Fibroblast of lung (primary cell): ENCODE data around the gene SMIM5. TPM values are rescaled to one million over a fixed set of nuclear protein-coding genes. Genes with fewer than 3 reads are reported as not detected.

Experiments used
- DNase-seq, 2 donors: peaks; one replicate each; pipeline versions ENCODE4 v3.0.0 to v3.0.0-alpha.2; 2010; ENCODE audit warnings: low read depth in 2 of 2
- H2AFZ ChIP-seq: 2 replicates; pipeline ENCODE4 v1.5.1; 2012; ENCODE audit warnings: low read length, control low read depth, inconsistent platforms
- H3K27ac ChIP-seq: 2 replicates; pipeline ENCODE4 v1.5.1; 2011; ENCODE audit warnings: low read length, control low read depth; ENCODE audit not compliant: insufficient read depth
- H3K27me3 ChIP-seq: 2 replicates; pipeline ENCODE4 v1.5.1; 2011; ENCODE audit warnings: mild to moderate bottlenecking, low read length; ENCODE audit not compliant: control insufficient read depth, insufficient read depth
- H3K36me3 ChIP-seq: 2 replicates; pipeline ENCODE4 v1.5.1; 2011; ENCODE audit warnings: low read length; ENCODE audit not compliant: control insufficient read depth, insufficient read depth
- H3K4me1 ChIP-seq: 2 replicates; pipeline ENCODE4 v1.5.1; 2011; ENCODE audit warnings: low read length; ENCODE audit not compliant: control insufficient read depth, insufficient read depth; ENCODE audit errors: extremely low read depth
- H3K4me2 ChIP-seq: 2 replicates; pipeline ENCODE4 v1.5.1; 2011; ENCODE audit warnings: low read length, control low read depth; ENCODE audit not compliant: insufficient read depth; ENCODE audit errors: extremely low read depth
- H3K4me3 ChIP-seq, 4 experiments: fragments of 200-600 bp in 1 of 4; sonication (generic) in 1 of 4; replicated peaks in 1 of 4; 2 replicates each; pipeline ENCODE4 v1.5.1; 2011 to 2016; ENCODE audit warnings: low read length in 4 of 4, low read depth in 3 of 4, mild to moderate bottlenecking in 3 of 4, control low read depth in 2 of 4, inconsistent platforms in 1 of 4, mixed read lengths in 1 of 4; ENCODE audit not compliant: insufficient read depth in 1 of 4; ENCODE audit errors: control extremely low read depth in 1 of 4
- H3K79me2 ChIP-seq: 2 replicates; pipeline ENCODE4 v1.5.1; 2012; ENCODE audit warnings: mild to moderate bottlenecking, low read length, inconsistent platforms; ENCODE audit not compliant: control insufficient read depth, insufficient read depth
- H3K9ac ChIP-seq: 2 replicates; pipeline ENCODE4 v1.5.1; 2011; ENCODE audit warnings: mild to moderate bottlenecking, low read length, control low read depth; ENCODE audit not compliant: insufficient read depth
- H3K9me3 ChIP-seq: 2 replicates; pipeline ENCODE4 v1.5.1; 2012; ENCODE audit warnings: low read depth, low read length; ENCODE audit not compliant: control insufficient read depth, insufficient read depth
- H4K20me1 ChIP-seq: 2 replicates; pipeline ENCODE4 v1.5.1; 2011; ENCODE audit warnings: low read length; ENCODE audit not compliant: control insufficient read depth, insufficient read depth; ENCODE audit errors: extremely low read depth
- CTCF ChIP-seq, 2 donors: IDR thresholded peaks in 1 of 2; conservative IDR thresholded peaks in 1 of 2; 1 replicate in 1 of 2; 2 replicates in 1 of 2; pipeline ENCODE4 v1.5.1; 2011 to 2012; ENCODE audit warnings: low read length in 2 of 2, control low read depth in 1 of 2, inconsistent platforms in 1 of 2, low read depth in 1 of 2, mild to moderate bottlenecking in 1 of 2
- EZH2 ChIP-seq: IDR thresholded peaks from 2 replicates; pipeline ENCODE4 v1.5.1; 2012; ENCODE audit warnings: low read length, control low read depth, mild to moderate bottlenecking; ENCODE audit errors: missing control alignments
- polyA plus RNA-seq, 2 donors: library from polyadenylated mRNA; depleted of rRNA in 1 of 2; stranded (reverse) in 1 of 2; unstranded in 1 of 2; fragments of >200 nt; gene quantifications; 2 replicates each; pipeline ENCODE4 v1.2.1, GENCODE V29; 2011 to 2012; ENCODE audit warnings: missing spikeins in 1 of 2
- total RNA-seq: library from RNA; depleted of rRNA; stranded (reverse); fragments of >200 nt; gene quantifications from 2 replicates; pipeline ENCODE4 v1.2.1, GENCODE V29; 2014

Gene SMIM5
- total and polyA plus RNA-seq, 2 donors (not counting 1 experiment from before 2014, with no cell fraction given), result 0.05 to 0.17 TPM

GRCh38 chr17:75647061-75647460, 13.8 kb downstream of the SMIM5 start:
- no peaks in the 10 kb centered on the region for H3K79me2 ChIP-seq
- no peak overlapping the region for H3K9ac ChIP-seq
- DNase-seq, result no peak
- H3K4me1 ChIP-seq, result no peaks in the 10 kb centered on the region
- no peaks in the 10 kb centered on the region for H3K27me3 ChIP-seq
- H4K20me1 ChIP-seq, result no peaks in the 10 kb centered on the region
- H3K9me3 ChIP-seq, result no peaks in the 10 kb centered on the region
- no peak overlapping the region for H3K27ac ChIP-seq
- H3K4me3 ChIP-seq, result no peak overlapping the region
- TF ChIP-seq EZH2 (no peak), CTCF (conservative IDR thresholded peaks at IDR 0.05 in 1 of 2, IDR thresholded peaks at IDR 0.05 in 1 of 2; ENCODE audit: low read depth in 1 of 2, low read length in 2 of 2) (no peak)
- peaks cover 4% of the 10 kb centered on the region for H3K36me3 ChIP-seq
- H3K4me2 ChIP-seq, result no peak overlapping the region
- no peak overlapping the region for H2AFZ ChIP-seq

- Histone ChIP-seq H2AFZ (no peak overlapping the region), H3K4me2 (no peak overlapping the region), H3K36me3 (peaks cover 4% of the 10 kb centered on the region), H3K27ac (no peak overlapping the region), H3K9me3 (no peaks in the 10 kb centered on the region), H3K4me1 (no peaks in the 10 kb centered on the region), H3K27me3 (no peaks in the 10 kb centered on the region), H3K9ac (no peak overlapping the region), H4K20me1 (no peaks in the 10 kb centered on the region), H3K79me2 (no peaks in the 10 kb centered on the region), H3K4me3 (no peak overlapping the region)
- TF ChIP-seq CTCF (conservative IDR thresholded peaks at IDR 0.05 in 1 of 2, IDR thresholded peaks at IDR 0.05 in 1 of 2; ENCODE audit: low read depth in 1 of 2, low read length in 2 of 2), result no peak
- TF ChIP-seq EZH2, result no peak
- DNase-seq, result no peak
These were observed 14.7 kb downstream of the SMIM5 start for GRCh38 chr17:75647921-75648320.

GRCh38 chr17:75649687-75650086, 16.5 kb downstream of the SMIM5 start:
- no peaks in the 10 kb centered on the region for H3K79me2 ChIP-seq
- H3K4me3 ChIP-seq, result no peak overlapping the region
- H3K36me3 ChIP-seq, result peaks cover 5% of the 10 kb centered on the region
- H3K4me1 ChIP-seq, result no peaks in the 10 kb centered on the region
- H3K4me2 ChIP-seq, result no peak overlapping the region
- DNase-seq, result no peak
- H3K9ac ChIP-seq, result no peak overlapping the region
- no peaks in the 10 kb centered on the region for H3K27me3 ChIP-seq
- H3K27ac ChIP-seq, result no peak overlapping the region
- H3K9me3 ChIP-seq, result no peaks in the 10 kb centered on the region
- no peak overlapping the region for H2AFZ ChIP-seq
- no peaks in the 10 kb centered on the region for H4K20me1 ChIP-seq
- no peak for TF ChIP-seq CTCF (conservative IDR thresholded peaks at IDR 0.05 in 1 of 2, IDR thresholded peaks at IDR 0.05 in 1 of 2; ENCODE audit: low read depth in 1 of 2, low read length in 2 of 2)
- TF ChIP-seq EZH2, result no peak
